NCI-H146 (cell line): ENCODE data around the gene AKR1A1.
"Not testable (repeated sequence)": the region's sequence is repeated elsewhere in the genome, so short reads cannot be mapped to it uniquely, and the experiment has no call there.

ENCODE experiments used
- DNase-seq: peaks from one replicate; lab custom pipeline; 2025; lab: John Stamatoyannopoulos, UW

The AKR1A1 gene

GRCh38 chr1:45523975-45524374 lies 26.7 kb upstream of the AKR1A1 start:
- DNase-seq = not testable (repeated sequence)

- no peak for DNase-seq
Measured at GRCh38 chr1:45526135-45526644, 24.4 kb upstream of the AKR1A1 start.

- no peak for DNase-seq
Measured at GRCh38 chr1:45530632-45531135, 19.9 kb upstream of the AKR1A1 start.

- no peak for DNase-seq
Measured at GRCh38 chr1:45531873-45532272, 18.8 kb upstream of the AKR1A1 start.

- no peak for DNase-seq
Measured at GRCh38 chr1:45535988-45536766, 14.4 kb upstream of the AKR1A1 start.

- no peak for DNase-seq
Measured at GRCh38 chr1:45536886-45537285, 13.7 kb upstream of the AKR1A1 start.

GRCh38 chr1:45541193-45541592 lies 9.4 kb upstream of the AKR1A1 start:
- DNase-seq = no peak

GRCh38 chr1:45542591-45542990 lies 8.0 kb upstream of the AKR1A1 start:
- DNase-seq = no peak

- DNase-seq = no peak
Measured at GRCh38 chr1:45543581-45544417, 6.8 kb upstream of the AKR1A1 start.

- no peak for DNase-seq
Measured at GRCh38 chr1:45544530-45544929, 6.1 kb upstream of the AKR1A1 start.

GRCh38 chr1:45545019-45545493 lies 5.6 kb upstream of the AKR1A1 start:
- DNase-seq = no peak

GRCh38 chr1:45545553-45546310 lies 4.9 kb upstream of the AKR1A1 start:
- DNase-seq = peak; percentile 4

- DNase-seq = no peak
Measured at GRCh38 chr1:45551684-45552083, 1.1 kb downstream of the AKR1A1 start.

- DNase-seq = peak; percentile 41
Measured at GRCh38 chr1:45552331-45552730, 1.7 kb downstream of the AKR1A1 start.

GRCh38 chr1:45554198-45554597 lies 3.6 kb downstream of the AKR1A1 start:
- no peak for DNase-seq

GRCh38 chr1:45557422-45557944 lies 6.9 kb downstream of the AKR1A1 start:
- peak; percentile 42 for DNase-seq

- no peak for DNase-seq
Measured at GRCh38 chr1:45563843-45564242, 13.2 kb downstream of the AKR1A1 start.

- no peak for DNase-seq
Measured at GRCh38 chr1:45566722-45567121, 16.1 kb downstream of the AKR1A1 start.

- no peak for DNase-seq
Measured at GRCh38 chr1:45567911-45568310, 17.3 kb downstream of the AKR1A1 start.

GRCh38 chr1:45568421-45568820 lies 17.8 kb downstream of the AKR1A1 start:
- no peak for DNase-seq

- DNase-seq = no peak
Measured at GRCh38 chr1:45569571-45569961, 18.9 kb downstream of the AKR1A1 start.
